HFFc6 (cell line): ENCODE results near the gene LUM. TPM values are rescaled to one million over a fixed set of nuclear protein-coding genes. Genes with fewer than 3 reads are reported as not detected.

Experiments
- DNase-seq: peaks from one replicate; pipeline ENCODE4 v3.0.0-alpha.2; 2018
- H3K27ac Mint-ChIP-seq: 2 replicates; pipeline ENCODE4 v1.8.0; 2020; ENCODE audit warnings: mild to moderate bottlenecking, mixed read lengths
- H3K27me3 Mint-ChIP-seq: 2 replicates; pipeline ENCODE4 v1.8.0; 2021; ENCODE audit warnings: mild to moderate bottlenecking, moderate library complexity, mixed read lengths; ENCODE audit not compliant: insufficient read depth
- H3K36me3 Mint-ChIP-seq: 2 replicates; pipeline ENCODE4 v1.8.0; 2021; ENCODE audit warnings: low read depth, mixed read lengths
- H3K4me1 Mint-ChIP-seq: 2 replicates; pipeline ENCODE4 v1.8.0; 2020; ENCODE audit warnings: low read depth, mixed read lengths
- H3K4me3 Mint-ChIP-seq: 2 replicates; pipeline ENCODE4 v1.8.0; 2020; ENCODE audit warnings: mild to moderate bottlenecking, moderate library complexity, mixed read lengths
- H3K9me3 Mint-ChIP-seq: 2 replicates; pipeline ENCODE4 v1.8.0; 2020; ENCODE audit warnings: mild to moderate bottlenecking, mixed read lengths
- CTCF ChIP-seq: fragments of 200-600 bp; sonication (generic); IDR thresholded peaks from 2 replicates; pipeline ENCODE4 v1.5.0; 2021; ENCODE audit warnings: antibody characterized with exemption, mild to moderate bottlenecking
- total RNA-seq, 6 experiments: library from RNA; stranded (reverse); fragmentation: NEBNext Ultra II Directional; extraction: Animal tissue kit (Norgen Biotek cat#: 25700); gene quantifications; 2 replicates in 1 of 6; 3 replicates in 5 of 6; pipeline ENCODE4 v1.2.3, GENCODE V29; 2021

LUM gene
- total RNA-seq, 6 experiments from 2014 or later = 34.3 to 78.1 (median 57.3) TPM

DNA sequence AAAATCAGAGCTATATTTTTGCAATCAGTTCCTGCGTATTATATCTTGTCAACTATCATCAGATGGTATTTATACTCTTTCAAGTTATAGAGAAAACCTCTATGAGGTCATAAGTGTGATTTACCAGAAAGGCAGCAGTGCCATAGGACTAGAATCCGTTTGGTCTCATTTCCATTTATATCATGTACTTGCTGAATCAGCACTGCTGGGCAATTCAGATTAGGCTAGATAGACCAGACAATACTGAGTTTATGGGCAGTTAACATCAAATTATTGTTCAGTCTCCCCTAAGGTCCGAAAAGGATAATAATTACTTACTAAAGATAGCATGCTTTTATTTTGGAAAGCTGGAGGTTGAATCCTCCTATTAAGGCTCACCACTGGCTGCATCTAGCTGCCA is 46.7 kb downstream of the LUM start:
- H3K27me3 Mint-ChIP-seq = peaks cover 2% of the 10 kb centered on the region; the same call in 1 of the 2 replicates
- DNase-seq = no peak
- no peaks in the 10 kb centered on the region for H3K9me3 Mint-ChIP-seq
- no peaks in the 10 kb centered on the region for H3K4me1 Mint-ChIP-seq
- no peak overlapping the region for H3K27ac Mint-ChIP-seq
- H3K36me3 Mint-ChIP-seq = no peaks in the 10 kb centered on the region
- H3K4me3 Mint-ChIP-seq = no peak overlapping the region
- TF ChIP-seq CTCF = no peak

DNA sequence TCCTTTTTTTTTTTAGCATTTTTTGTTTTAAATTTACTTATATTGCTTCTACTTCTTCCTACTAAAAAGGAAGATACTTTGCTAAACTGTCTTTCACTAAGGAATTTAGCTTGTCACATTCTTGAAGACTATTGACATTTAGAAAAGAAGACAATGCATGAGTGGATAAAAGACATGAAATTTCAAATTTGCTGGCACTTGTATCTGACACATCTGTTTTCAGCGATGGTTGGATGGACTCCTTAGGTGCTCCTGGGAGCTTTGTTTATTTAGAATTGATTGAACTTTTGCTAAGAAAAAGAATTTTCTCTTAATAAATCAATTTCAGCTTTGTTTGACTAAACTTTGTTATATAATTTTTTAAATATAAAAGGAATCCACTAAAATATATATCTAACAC is 50.2 kb downstream of the LUM start:
- Mint-ChIP-seq H3K27ac (no peak overlapping the region), H3K36me3 (no peaks in the 10 kb centered on the region), H3K9me3 (no peaks in the 10 kb centered on the region), H3K27me3 (no peaks in the 10 kb centered on the region), H3K4me3 (no peak overlapping the region), H3K4me1 (no peaks in the 10 kb centered on the region)
- no peak for TF ChIP-seq CTCF
- DNase-seq = no peak

- Mint-ChIP-seq H3K9me3 (no peaks in the 10 kb centered on the region), H3K36me3 (no peaks in the 10 kb centered on the region), H3K27me3 (no peaks in the 10 kb centered on the region), H3K4me1 (peaks cover 6% of the 10 kb centered on the region), H3K4me3 (no peak overlapping the region), H3K27ac (no peak overlapping the region)
- no peak for DNase-seq
- TF ChIP-seq CTCF = no peak
These were observed 52.1 kb downstream of the LUM start for GRCh38 chr12:91059211-91059610.

DNA sequence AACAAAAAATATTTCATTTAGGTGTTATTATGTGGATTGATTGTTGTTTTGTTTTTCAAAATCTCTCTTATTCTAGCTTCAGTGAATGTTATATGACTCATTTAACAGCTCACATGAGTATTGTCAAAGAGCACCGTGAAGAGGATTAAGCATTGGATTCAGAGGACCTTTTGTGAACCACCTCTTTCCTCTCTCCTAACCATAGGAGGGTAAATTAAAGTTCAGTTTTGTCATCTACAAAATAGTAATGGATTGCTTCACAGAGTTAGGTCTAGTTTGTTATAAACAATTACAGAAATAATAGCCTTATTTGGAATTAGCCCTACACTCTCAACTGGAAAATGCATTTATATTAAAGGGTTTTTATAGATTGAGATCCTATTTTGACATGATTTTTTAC is 52.5 kb downstream of the LUM start:
- no peak for TF ChIP-seq CTCF
- no peaks in the 10 kb centered on the region for H3K36me3 Mint-ChIP-seq
- no peak for DNase-seq
- H3K4me3 Mint-ChIP-seq = no peak overlapping the region
- H3K27me3 Mint-ChIP-seq = no peaks in the 10 kb centered on the region
- no peak overlapping the region for H3K27ac Mint-ChIP-seq
- peaks cover 10% of the 10 kb centered on the region for H3K4me1 Mint-ChIP-seq
- no peaks in the 10 kb centered on the region for H3K9me3 Mint-ChIP-seq

GRCh38 chr12:91057368-91058165 is 53.7 kb downstream of the LUM start, which contains the start of gene KERA:
KERA (minus strand) TSS chr12:91058024; CDS start chr12:91056281, 1,743 bp downstream.
- DNase-seq = no peak
- TF ChIP-seq CTCF = no peak
- no peaks in the 10 kb centered on the region for H3K27me3 Mint-ChIP-seq

More at GRCh38 chr12:91057368-91058165, 53.7 kb downstream of the LUM start, which contains the start of gene KERA:
- Mint-ChIP-seq H3K27ac (no peak within 1 kb of the TSS), H3K4me1 (peaks cover 11% of the 10 kb centered on the region), H3K4me3 (no peak within 1 kb of the TSS), H3K36me3 (no peaks in the 10 kb centered on the region), H3K9me3 (no peaks in the 10 kb centered on the region)
